Endothelial cell of umbilical vein (primary cell): ENCODE data around the gene PDGFRB.

Source experiments
- CTCF ChIP-seq, 2 donors: IDR thresholded peaks; 1 replicate in 1 of 2; 2 replicates in 1 of 2; pipeline ENCODE4 v1.5.1; 2011; ENCODE audit warnings: low read length in 2 of 2, mild to moderate bottlenecking in 2 of 2, moderate library complexity in 2 of 2, control low read depth in 1 of 2, inconsistent platforms in 1 of 2, low read depth in 1 of 2; ENCODE audit not compliant: insufficient read depth in 1 of 2; ENCODE audit errors: extremely low read depth in 1 of 2
- EZH2 ChIP-seq: IDR thresholded peaks from 2 replicates; pipeline ENCODE4 v1.6.1; 2012; ENCODE audit warnings: borderline replicate concordance, low read depth, mild to moderate bottlenecking, moderate library complexity, low read length, inconsistent platforms; ENCODE audit not compliant: severe bottlenecking
- FOS ChIP-seq: IDR thresholded peaks from 2 replicates; pipeline ENCODE4 v1.6.1; 2011; ENCODE audit warnings: mild to moderate bottlenecking, low read length, moderate library complexity, borderline replicate concordance; ENCODE audit not compliant: insufficient read depth
- GATA2 ChIP-seq: IDR thresholded peaks from 2 replicates; pipeline ENCODE4 v1.7.0; 2011; ENCODE audit warnings: low read depth, mild to moderate bottlenecking, moderate library complexity, mixed read lengths, low read length; ENCODE audit not compliant: insufficient read length, insufficient read depth
- JUN ChIP-seq: IDR thresholded peaks from 2 replicates; pipeline ENCODE4 v1.6.1; 2011; ENCODE audit warnings: borderline replicate concordance, low read depth; ENCODE audit not compliant: insufficient read length, insufficient read depth
- MAX ChIP-seq: IDR thresholded peaks from 2 replicates; pipeline ENCODE4 v1.6.1; 2011; ENCODE audit not compliant: insufficient read depth, insufficient read length
- MYC ChIP-seq: IDR thresholded peaks from one replicate; pipeline ENCODE4 v1.6.1; 2011; ENCODE audit warnings: mild to moderate bottlenecking, low read depth, low read length
- POLR2A ChIP-seq: IDR thresholded peaks from 2 replicates; pipeline ENCODE4 v1.6.1; 2012; ENCODE audit warnings: low read depth, mild to moderate bottlenecking, control low read depth, low read length
- POLR2AphosphoS5 ChIP-seq: IDR thresholded peaks from 2 replicates; pipeline ENCODE4 v1.6.1; 2012; ENCODE audit warnings: low read depth, mild to moderate bottlenecking, control low read depth, low read length, moderate library complexity; ENCODE audit not compliant: insufficient read depth

GRCh38 chr5:150167908-150168307 is 12.3 kb upstream of the PDGFRB start:
- TF ChIP-seq CTCF (IDR thresholded peaks at IDR 0.05; ENCODE audit: extremely low read depth in 1 of 2, insufficient read depth in 1 of 2, low read depth in 1 of 2, low read length in 2 of 2) (no peak), POLR2AphosphoS5 (no peak), EZH2 (no peak), MYC (no peak), POLR2A (no peak), MAX (no peak), JUN (no peak), GATA2 (no peak), FOS (no peak)
